Measurements from ENCODE around the gene PSMB11. TPM values are rescaled to one million over a fixed set of nuclear protein-coding genes. Genes with fewer than 3 reads are reported as not detected.

Gene PSMB11
- total RNA-seq, 2 donors from 2014 or later = not detected

GRCh38 chr14:23018107-23018506 lies 23.9 kb upstream of the PSMB11 start:
- DNase-seq (ENCODE audit: low spot score) = no peak
- no peak for ATAC-seq (ENCODE audit: insufficient number of reproducible peaks, low FRiP score, low read depth)
- no peaks in the 10 kb centered on the region for H3K27me3 ChIP-seq (replicated peaks; ENCODE audit: insufficient read depth)
- no peak overlapping the region for H3K4me3 ChIP-seq
- no peaks in the 10 kb centered on the region for H3K9me3 ChIP-seq
- no peak for TF ChIP-seq CTCF (IDR thresholded peaks at IDR 0.05)
- no peaks in the 10 kb centered on the region for H3K4me1 ChIP-seq (ENCODE audit: control insufficient read depth in 1 of 2, low read depth in 2 of 2)
- no peaks in the 10 kb centered on the region for H3K36me3 ChIP-seq
- no peak overlapping the region for H3K27ac ChIP-seq

DNA sequence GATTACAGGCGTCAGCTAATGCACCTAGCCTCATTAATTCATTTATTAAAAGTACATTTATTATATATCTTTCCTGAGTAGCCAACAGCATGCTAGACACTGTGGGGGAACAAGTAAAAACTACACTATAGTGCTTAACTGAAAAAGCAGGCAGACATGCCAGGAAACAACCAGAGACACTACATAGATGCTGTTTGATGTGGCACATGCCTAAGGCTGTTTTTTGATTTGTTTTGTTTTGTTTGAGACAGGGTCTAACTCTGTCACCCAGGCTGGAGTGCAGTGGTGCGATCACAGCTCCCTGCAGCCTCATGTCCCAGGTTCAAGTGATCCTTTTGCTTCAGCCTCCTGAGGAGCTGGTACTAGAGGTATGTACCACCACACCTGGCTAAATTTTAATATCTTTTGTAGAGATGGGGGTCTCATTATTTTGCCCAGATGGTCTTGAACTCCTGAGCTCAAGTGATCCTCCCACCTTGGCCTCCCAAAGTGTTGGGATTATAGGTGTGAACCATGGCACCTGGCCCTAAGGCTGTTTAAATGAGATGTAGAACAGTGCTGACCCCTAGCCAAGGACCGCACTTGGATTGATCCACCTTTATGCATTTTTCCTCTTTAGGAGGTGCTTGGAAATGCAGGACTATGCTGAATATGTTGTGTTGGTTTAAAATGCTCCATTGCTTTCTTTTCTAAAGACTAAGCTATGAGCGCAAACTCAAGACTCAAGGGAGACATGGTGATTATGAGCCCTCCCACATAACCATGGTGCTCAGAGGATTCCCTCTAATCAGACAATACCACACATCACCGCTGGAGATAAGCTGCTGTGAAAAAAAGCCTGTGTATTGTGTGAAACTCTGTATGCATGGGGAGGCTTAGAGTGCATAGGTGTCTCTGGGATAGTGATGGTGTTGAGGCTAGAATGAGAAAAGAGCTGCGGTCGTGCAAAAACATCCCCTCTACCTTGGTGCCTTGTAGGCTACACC lies 21.6 kb upstream of the PSMB11 start:
- H3K9me3 ChIP-seq = no peaks in the 10 kb centered on the region
- H3K4me3 ChIP-seq = no peak overlapping the region
- DNase-seq (ENCODE audit: low spot score) (no peak), ATAC-seq (ENCODE audit: insufficient number of reproducible peaks, low FRiP score, low read depth) (no peak)
- H3K36me3 ChIP-seq = peaks cover 7% of the 10 kb centered on the region
- no peaks in the 10 kb centered on the region for H3K4me1 ChIP-seq (ENCODE audit: control insufficient read depth in 1 of 2, low read depth in 2 of 2)
- no peaks in the 10 kb centered on the region for H3K27me3 ChIP-seq (replicated peaks; ENCODE audit: insufficient read depth)
- H3K27ac ChIP-seq = no peak overlapping the region
- TF ChIP-seq CTCF (IDR thresholded peaks at IDR 0.05) = no peak

GRCh38 chr14:23021434-23021833 lies 20.6 kb upstream of the PSMB11 start:
- no peak for ATAC-seq (ENCODE audit: insufficient number of reproducible peaks, low FRiP score, low read depth)
- Histone ChIP-seq H3K27me3 (replicated peaks; ENCODE audit: insufficient read depth) (no peaks in the 10 kb centered on the region), H3K9me3 (no peaks in the 10 kb centered on the region), H3K36me3 (peaks cover 14% of the 10 kb centered on the region), H3K27ac (no peak overlapping the region), H3K4me1 (ENCODE audit: control insufficient read depth in 1 of 2, low read depth in 2 of 2) (no peaks in the 10 kb centered on the region), H3K4me3 (no peak overlapping the region)
- TF ChIP-seq CTCF (IDR thresholded peaks at IDR 0.05) = no peak
- DNase-seq (ENCODE audit: low spot score) = no peak

- no peak for ATAC-seq (ENCODE audit: insufficient number of reproducible peaks, low FRiP score, low read depth)
- no peak for TF ChIP-seq CTCF (IDR thresholded peaks at IDR 0.05)
- H3K36me3 ChIP-seq = peaks cover 14% of the 10 kb centered on the region
- no peak overlapping the region for H3K4me3 ChIP-seq
- H3K4me1 ChIP-seq (ENCODE audit: control insufficient read depth in 1 of 2, low read depth in 2 of 2) = no peaks in the 10 kb centered on the region
- no peak for DNase-seq (ENCODE audit: low spot score)
- no peaks in the 10 kb centered on the region for H3K9me3 ChIP-seq
- H3K27me3 ChIP-seq (replicated peaks; ENCODE audit: insufficient read depth) = no peaks in the 10 kb centered on the region
- H3K27ac ChIP-seq = no peak overlapping the region
Observed at GRCh38 chr14:23021889-23022442, 20.0 kb upstream of the PSMB11 start.

DNA sequence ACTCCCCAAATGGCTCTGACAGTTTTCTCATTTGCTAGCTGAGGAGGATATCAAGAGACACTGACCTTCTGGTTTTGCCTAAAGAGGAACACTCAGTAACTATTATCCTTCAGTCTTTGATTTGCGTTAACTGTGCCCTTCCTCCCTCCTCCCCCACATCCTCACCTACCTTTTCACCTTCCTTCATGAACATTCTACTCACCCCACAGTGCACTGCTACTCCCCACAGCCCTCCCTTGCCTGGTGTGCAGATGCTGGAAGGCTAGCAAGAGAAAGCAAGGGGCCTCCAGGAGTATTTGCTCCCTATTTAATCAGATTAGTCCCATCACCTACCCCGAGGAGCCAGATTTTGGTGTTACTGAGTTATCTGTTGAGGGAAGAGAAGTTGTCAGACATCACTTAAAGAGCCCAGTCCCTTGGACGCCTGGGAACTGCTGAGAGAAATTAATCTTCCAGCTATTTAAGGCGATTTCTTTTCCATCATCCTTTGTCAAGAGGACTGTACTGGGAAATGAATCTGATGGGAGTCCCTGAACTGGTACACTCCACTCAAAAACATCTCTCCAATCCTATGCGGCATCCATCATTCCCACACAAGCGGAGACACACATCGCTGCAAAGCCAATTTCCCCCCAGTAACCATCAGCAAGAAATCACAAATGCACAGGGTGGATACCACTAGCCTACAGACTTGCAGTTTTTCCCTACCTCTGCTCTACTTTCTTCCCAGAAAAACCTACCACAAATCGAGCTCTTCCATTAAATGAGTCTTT lies 18.8 kb upstream of the PSMB11 start:
- no peak for DNase-seq (ENCODE audit: low spot score)
- TF ChIP-seq CTCF (IDR thresholded peaks at IDR 0.05) = no peak
- ATAC-seq (ENCODE audit: insufficient number of reproducible peaks, low FRiP score, low read depth) = no peak
- Histone ChIP-seq H3K27ac (no peak overlapping the region), H3K36me3 (peaks cover 14% of the 10 kb centered on the region), H3K9me3 (no peaks in the 10 kb centered on the region), H3K4me3 (no peak overlapping the region), H3K4me1 (ENCODE audit: control insufficient read depth in 1 of 2, low read depth in 2 of 2) (peaks cover 0 to 4% of the 10 kb centered on the region in 2 donors), H3K27me3 (replicated peaks; ENCODE audit: insufficient read depth) (no peaks in the 10 kb centered on the region)
